RCC 7860 (cell line): ENCODE measurements around the gene IRF4.

ENCODE experiments used
- DNase-seq: peaks from one replicate; pipeline ENCODE4 v3.0.0-alpha.2; 2015; ENCODE audit warnings: low spot score
- FAIRE-seq: peaks from 2 replicates; lab custom pipeline; 2012; peaks lifted over from hg19 to GRCh38; lab: Jason Lieb, UNC

The IRF4 gene

DNA sequence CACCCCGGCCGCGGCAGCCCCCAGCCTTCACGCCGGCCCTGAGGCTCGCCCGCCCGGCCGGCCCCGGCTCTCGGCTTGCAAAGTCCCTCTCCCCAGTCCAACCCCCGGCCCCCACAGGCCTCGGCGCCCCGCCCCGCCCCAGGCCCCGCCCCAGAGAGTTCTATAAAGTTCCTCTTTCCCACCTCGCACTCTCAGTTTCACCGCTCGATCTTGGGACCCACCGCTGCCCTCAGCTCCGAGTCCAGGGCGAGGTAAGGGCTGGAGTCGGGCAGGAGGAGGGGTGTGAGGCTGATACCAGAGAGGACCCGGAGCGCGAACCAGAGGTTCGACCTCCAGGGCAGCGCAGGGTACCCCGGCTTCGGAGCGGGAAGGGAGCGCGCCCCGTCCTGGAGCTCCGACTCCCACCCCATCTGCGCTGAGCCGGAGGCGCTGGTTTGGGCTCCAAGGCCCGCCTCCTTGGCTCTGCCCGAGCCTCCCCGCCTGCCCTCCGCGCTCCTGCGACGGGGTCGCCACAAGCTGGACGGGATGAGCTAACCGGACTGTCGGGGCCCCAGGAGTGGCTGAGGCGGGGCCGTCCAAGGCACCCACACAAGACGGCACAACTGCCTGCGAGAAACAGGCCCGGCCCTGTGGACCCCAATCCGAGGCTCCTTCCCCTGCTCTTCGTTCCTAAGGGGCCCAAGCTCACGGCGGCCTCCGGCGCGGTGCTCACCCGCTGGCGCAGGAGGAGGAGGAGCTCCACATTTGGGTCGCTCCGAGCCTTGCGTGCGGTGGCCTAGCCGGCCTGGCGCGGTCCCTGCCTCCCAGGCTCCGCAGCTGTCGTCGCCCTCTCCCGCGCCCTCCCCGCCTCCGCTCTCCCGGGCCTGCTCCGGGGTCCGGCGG is at the start of gene IRF4:
IRF4 (plus strand) TSS at position 194 of the 882 bp plus-strand sequence. CDS start 1,401 bp downstream, outside the sequence.
- DNase-seq: no peak
- no peak for FAIRE-seq

- DNase-seq (no peak), FAIRE-seq (no peak)
Observed at GRCh38 chr6:341914-342831, 49.4 kb upstream of the IRF4 start.

DNA sequence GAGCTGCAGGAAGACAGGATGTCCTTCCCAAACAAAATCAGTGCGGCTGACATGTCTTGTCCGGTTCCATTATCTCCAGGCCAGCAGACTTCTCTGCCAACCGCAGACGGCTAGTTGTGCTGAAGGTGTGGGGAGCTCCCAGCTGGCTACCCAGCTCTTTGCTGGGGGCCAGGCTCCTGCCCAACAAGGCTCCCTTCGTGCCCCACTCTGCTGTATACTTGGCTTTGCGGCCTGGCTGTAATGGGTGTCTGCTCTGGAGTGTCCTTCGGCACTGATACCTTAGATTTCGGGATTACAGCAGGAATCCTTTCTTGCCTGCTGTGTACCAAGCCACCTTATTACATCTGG is 48.7 kb upstream of the IRF4 start:
- no peak for DNase-seq
- no peak for FAIRE-seq

GRCh38 chr6:343226-343935 is 48.2 kb upstream of the IRF4 start:
- DNase-seq: no peak
- FAIRE-seq: no peak

DNA sequence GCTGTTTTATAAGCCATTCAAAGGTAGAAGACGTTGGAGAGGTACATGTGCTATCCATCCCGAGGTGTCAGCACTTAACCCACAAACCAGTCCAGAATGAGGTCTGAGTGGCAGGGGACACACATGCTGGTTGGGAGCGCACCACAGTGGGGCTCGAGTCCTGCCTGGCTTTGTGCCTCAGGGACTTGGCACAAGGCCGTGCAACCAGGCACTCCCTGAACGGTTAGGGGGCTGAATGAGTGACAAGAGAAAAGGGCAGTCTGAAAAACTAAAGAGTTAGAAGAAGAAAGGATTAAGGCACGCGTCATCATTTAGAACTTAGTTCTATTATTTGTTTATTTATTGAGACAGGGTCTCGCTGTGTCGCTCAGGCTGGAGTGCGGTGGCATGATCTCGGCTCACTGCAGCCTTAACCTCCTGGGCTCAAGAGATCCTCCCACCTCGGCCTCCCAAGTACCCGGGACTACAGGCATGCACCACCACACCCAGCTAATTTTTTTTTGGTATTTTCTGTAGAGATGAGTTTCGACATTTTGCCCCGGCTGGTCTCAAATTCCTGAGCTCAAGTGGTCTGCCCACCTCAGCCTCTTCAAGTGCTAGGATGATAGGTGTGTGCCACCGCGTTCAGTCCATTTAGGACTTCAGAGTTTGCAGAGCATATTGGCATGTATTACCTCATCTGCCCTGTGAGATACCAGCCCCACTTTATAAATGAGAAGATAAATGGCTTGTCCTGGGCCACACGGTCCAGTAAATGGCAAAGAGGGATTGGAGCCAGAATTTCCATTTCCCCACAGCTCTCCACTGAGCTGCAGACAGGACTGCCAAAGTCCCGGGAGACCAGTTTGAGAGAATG is 47.4 kb upstream of the IRF4 start:
- DNase-seq (no peak), FAIRE-seq (no peak)

DNA sequence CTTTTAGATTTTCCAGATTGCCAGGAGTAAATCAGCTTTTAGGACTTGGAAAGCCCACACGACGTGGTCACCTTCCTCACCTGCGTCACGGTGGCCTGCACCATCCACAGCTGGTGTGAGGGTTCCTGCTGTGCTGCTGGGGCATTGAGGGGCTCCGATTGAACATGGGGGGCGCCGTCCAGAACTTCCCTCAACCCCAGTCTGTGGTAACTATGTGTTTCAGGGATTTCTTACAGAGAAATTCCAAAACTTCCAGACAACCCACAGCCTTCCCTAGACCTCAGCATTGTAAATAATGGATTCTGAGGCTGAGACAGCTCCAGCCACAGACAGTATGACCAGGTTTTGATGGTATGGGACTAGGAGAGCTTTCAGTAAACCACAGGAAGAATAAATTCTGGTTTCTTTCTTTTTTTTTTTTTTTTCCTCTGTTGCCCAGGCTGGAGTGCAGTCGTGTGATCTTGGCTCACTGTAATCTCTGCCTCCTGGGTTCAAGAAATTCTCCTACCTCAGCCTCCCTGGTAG is 46.7 kb upstream of the IRF4 start:
- FAIRE-seq (no peak), DNase-seq (no peak)

DNA sequence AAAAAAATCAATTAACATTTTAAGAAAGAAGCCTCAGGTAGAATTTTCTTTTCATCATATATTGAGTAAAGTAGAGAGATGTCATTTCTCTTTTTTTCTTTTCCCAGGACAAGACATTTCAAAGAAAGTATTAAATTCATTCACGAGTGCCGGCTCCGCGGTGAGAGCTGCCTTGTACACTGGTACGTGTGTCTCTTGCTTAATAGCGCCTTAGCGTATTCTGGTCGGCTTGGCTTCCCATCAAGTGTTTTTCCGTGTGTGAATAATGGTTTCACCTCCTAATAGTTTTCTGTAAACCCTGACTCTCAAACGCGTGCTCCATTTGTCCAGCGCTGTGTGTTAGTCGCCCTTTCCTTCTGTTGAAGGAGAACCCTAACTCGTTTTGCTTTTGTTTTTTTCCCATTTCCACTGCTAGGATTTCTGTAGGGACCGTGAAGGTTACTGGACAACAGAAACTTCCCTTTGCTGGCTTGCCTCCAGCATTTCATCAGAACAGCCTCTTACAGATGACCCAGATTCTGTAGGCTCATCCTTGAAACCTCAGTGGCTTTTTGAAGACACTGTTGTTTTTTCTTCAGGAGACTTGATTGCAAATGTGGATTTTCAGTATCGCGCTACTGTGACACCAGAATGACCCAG is 45.7 kb upstream of the IRF4 start:
- DNase-seq (no peak), FAIRE-seq (no peak)

- no peak for DNase-seq
- no peak for FAIRE-seq
Observed at GRCh38 chr6:346386-347030, 45.0 kb upstream of the IRF4 start.

GRCh38 chr6:347232-347631 is 44.3 kb upstream of the IRF4 start:
- no peak for FAIRE-seq
- no peak for DNase-seq

DNA sequence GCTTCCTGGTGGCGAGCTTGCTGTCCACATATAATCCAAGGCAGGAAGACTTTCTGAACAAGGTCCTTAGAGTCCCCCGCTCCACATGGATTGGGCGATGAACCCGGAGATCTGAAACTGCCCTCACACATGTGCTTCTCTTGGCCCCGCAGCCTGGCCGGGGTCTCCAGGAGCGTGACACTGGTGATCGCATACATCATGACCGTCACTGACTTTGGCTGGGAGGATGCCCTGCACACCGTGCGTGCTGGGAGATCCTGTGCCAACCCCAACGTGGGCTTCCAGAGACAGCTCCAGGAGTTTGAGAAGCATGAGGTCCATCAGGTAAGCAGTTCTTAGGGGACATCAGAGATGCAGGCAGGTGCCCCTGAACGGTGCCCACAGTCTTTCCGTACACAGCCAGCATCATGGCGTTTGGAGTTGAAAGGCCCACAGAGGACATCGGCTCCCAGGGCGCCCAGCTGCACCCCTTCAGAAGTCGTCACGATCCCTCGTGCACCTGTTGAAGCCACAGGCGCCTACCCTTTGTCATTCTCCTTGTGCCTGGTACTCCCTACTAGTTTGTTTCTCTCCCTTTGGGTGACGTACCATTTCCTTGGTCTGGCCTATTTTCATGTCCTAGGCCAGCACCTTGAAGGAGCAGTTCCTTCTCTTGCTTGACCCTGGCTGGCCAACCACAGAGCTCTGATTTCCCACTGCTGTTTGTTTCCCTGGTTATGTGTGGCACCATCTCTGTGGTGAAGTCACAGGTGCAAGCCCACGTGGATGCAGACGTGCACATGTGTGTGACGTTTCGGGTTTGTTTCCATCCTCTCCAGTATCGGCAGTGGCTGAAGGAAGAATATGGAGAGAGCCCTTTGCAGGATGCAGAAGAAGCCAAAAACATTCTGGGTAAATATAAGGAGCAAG is 43.3 kb upstream of the IRF4 start:
- no peak for DNase-seq
- no peak for FAIRE-seq

DNA sequence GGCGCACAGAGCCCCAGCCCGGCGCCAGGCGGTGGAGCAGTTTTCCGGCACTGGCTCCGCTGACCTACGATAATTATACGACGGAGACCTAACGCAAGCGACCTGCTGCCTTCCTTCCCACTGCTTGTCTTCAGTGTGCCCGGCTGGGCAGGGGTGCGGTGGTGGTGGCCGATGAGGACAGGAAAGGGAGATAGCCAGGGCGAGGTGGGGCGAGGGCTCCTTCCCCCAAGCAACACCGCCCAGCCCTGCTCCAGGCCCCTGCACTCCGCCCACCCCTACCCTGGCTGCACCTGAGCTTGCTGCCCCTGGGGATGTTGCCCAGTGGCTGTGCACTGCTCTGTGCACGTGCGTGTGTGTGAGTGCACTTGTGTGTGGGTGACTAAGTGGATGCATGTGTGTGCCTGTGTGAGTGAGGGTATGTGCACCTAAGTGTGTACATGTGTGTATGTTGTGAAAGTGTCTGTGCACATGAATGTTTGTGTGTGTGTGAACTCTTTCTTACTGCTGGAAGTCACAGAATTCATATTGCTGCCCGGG is 42.6 kb upstream of the IRF4 start:
- DNase-seq: no peak
- FAIRE-seq: no peak

DNA sequence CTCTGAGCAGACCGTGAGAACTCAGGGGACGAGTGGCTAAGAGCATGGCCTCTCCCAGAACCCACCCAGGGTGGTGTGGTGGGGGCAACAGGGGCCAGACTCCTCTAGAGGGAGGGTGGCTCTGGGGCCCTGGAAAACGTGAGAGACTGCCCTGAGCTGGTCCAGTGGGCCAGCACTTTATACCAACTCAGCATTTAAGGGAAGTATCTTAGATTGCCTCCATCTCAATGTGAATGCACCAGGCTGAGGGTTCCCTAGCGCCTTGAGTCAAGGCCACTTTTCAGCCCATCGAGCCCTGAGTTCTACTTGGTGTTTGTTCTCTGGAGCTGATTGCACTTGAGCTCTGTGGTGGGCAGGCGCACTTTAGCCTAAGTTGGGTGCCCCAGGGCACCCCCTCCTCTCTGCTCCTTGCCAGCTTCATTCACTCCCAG is 42.0 kb upstream of the IRF4 start:
- DNase-seq (no peak), FAIRE-seq (no peak)

DNA sequence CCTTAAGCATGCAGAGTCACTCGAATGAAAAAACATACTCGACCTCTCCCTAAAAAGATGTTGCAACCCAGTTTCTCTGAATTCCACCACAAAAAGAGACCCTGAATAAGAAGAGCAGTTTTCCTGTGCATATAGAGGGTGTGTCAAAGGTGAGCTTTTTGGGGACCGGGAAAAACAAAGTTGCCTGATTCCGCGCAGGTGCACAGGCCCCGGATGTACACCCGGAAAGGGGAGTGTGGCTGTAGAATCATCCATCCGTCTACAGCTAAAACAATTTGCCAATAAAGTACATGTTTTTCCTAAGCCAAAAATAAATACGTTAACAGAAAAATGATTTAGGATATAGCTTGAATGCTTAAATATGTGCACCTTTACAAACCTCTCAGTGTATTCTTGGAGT is 41.2 kb upstream of the IRF4 start:
- FAIRE-seq: no peak
- DNase-seq: no peak

- DNase-seq (no peak), FAIRE-seq (no peak)
Observed at GRCh38 chr6:351011-351866, 40.3 kb upstream of the IRF4 start.

DNA sequence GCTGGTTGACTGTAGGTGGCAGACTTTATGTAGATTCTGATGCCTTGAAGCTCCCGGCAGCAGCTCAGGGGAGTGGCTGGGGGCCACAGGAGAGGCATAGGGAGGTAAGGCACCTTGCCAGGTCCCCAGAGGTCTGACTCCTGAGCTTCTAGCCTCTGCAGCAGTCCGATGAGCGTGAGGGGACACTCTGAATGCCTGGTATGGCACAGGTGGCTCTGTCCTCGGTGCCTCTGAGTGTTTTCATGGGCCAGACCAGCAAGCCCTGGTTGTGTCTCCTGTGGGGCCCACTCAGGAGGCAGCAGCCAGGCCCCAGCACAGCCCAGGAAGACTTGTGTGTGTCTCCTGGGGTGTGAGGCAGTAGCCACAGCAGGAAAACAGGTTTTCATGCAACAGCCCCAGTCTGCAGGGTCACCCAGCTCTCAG is 39.7 kb upstream of the IRF4 start:
- FAIRE-seq (no peak), DNase-seq (no peak)

DNA sequence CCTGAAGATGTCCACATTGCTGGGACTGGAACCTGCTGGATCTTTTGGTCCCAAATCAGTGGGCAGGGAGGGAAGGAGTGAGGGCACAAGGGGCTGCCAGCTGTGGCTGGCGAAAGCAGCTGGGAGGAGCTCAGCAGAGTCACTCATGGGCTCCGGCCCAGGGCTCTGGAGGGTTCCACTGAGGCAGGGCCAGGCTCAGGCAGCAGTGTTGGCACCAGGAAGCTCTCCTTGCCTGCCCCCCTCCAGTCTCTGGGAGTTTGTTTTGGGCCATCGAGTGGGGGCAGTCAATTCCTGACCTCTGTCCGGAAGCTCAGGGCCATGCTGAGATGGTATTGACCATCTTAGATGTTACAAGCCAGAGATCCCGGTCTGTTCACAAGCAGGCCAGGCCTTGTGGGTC is 39.1 kb upstream of the IRF4 start:
- DNase-seq: no peak
- no peak for FAIRE-seq
